ENCODE data around the gene ELAVL4. TPM values are rescaled to one million over a fixed set of nuclear protein-coding genes. Genes with fewer than 3 reads are reported as not detected.

ELAVL4 gene
- total RNA-seq, 1 donor from 2014 or later: not detected

DNA sequence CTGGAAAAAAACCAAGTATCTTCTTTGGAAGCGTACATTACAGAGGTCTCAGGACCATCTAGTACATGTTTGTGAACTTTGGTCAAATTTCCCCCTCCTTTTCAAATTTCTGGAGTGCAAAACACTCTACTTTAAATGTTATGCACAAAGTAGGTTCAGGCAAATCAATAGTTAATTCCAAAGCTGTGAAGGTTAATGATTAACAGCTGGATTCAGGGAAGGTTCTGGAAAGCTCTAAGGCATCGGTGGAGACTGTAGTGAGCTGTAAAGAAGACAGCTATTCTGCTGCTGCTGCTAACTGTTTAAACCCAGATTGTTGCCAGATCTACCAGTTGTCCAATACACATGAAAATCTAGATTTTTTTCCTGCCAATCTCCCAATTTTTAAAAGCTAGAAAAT, 70.9 kb downstream of the ELAVL4 start:
- Mint-ChIP-seq H3K27me3 (ENCODE audit: low read depth) (peaks cover 13% of the 10 kb centered on the region), H3K36me3 (no peaks in the 10 kb centered on the region), H3K9me3 (no peaks in the 10 kb centered on the region), H3K27ac (no peak overlapping the region), H3K4me1 (no peaks in the 10 kb centered on the region), H3K4me3 (no peak overlapping the region)
- TF ChIP-seq, protein P1, sequence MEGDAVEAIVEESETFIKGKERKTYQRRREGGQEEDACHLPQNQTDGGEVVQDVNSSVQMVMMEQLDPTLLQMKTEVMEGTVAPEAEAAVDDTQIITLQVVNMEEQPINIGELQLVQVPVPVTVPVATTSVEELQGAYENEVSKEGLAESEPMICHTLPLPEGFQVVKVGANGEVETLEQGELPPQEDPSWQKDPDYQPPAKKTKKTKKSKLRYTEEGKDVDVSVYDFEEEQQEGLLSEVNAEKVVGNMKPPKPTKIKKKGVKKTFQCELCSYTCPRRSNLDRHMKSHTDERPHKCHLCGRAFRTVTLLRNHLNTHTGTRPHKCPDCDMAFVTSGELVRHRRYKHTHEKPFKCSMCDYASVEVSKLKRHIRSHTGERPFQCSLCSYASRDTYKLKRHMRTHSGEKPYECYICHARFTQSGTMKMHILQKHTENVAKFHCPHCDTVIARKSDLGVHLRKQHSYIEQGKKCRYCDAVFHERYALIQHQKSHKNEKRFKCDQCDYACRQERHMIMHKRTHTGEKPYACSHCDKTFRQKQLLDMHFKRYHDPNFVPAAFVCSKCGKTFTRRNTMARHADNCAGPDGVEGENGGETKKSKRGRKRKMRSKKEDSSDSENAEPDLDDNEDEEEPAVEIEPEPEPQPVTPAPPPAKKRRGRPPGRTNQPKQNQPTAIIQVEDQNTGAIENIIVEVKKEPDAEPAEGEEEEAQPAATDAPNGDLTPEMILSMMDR (IDR thresholded peaks at IDR 0.05; ENCODE audit: unreplicated experiment): no peak
- DNase-seq (ENCODE audit: low spot score in 2 of 2, unreplicated experiment in 2 of 2): no peak

DNA sequence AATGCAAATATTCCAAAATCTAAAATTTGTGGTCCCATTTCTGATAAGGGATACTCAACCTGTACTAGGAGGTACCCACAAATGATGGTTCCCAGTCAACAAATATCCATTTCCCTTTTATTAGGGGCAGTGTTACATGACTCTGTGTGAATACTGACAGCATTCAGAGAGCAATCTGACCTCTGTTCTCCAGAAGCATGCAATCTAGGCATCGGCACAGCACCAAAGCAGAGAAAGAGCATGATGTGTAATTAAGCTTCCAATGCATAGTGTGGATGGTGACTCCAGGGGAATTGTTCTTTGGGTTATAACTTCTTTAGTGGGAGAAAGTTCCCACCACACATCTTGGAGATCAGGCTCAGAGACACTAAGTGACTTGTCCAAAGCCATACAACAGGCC, 71.6 kb downstream of the ELAVL4 start:
- no peak for DNase-seq (ENCODE audit: low spot score in 2 of 2, unreplicated experiment in 2 of 2)
- no peak overlapping the region for H3K27ac Mint-ChIP-seq
- peaks cover 14% of the 10 kb centered on the region for H3K27me3 Mint-ChIP-seq (ENCODE audit: low read depth)
- H3K9me3 Mint-ChIP-seq: no peaks in the 10 kb centered on the region
- H3K4me3 Mint-ChIP-seq: no peak overlapping the region
- TF ChIP-seq, protein P1 (IDR thresholded peaks at IDR 0.05; ENCODE audit: unreplicated experiment): no peak
- no peaks in the 10 kb centered on the region for H3K4me1 Mint-ChIP-seq
- no peaks in the 10 kb centered on the region for H3K36me3 Mint-ChIP-seq

- Mint-ChIP-seq H3K9me3 (no peaks in the 10 kb centered on the region), H3K27me3 (ENCODE audit: low read depth) (peaks cover 11% of the 10 kb centered on the region), H3K4me3 (no peak overlapping the region), H3K4me1 (no peaks in the 10 kb centered on the region), H3K36me3 (no peaks in the 10 kb centered on the region), H3K27ac (no peak overlapping the region)
- no peak for DNase-seq (ENCODE audit: low spot score in 2 of 2, unreplicated experiment in 2 of 2)
- TF ChIP-seq, protein P1 (IDR thresholded peaks at IDR 0.05; ENCODE audit: unreplicated experiment): no peak
These were observed 72.4 kb downstream of the ELAVL4 start for GRCh38 chr1:50181027-50181663.

GRCh38 chr1:50183378-50184133, 74.8 kb downstream of the ELAVL4 start:
- Mint-ChIP-seq H3K27ac (no peak overlapping the region), H3K4me3 (no peak overlapping the region), H3K36me3 (no peaks in the 10 kb centered on the region), H3K4me1 (no peaks in the 10 kb centered on the region), H3K9me3 (no peaks in the 10 kb centered on the region), H3K27me3 (ENCODE audit: low read depth) (peaks cover 8% of the 10 kb centered on the region)
- DNase-seq (ENCODE audit: low spot score in 2 of 2, unreplicated experiment in 2 of 2): no peak
- TF ChIP-seq, protein P1 (IDR thresholded peaks at IDR 0.05; ENCODE audit: unreplicated experiment): no peak

DNA sequence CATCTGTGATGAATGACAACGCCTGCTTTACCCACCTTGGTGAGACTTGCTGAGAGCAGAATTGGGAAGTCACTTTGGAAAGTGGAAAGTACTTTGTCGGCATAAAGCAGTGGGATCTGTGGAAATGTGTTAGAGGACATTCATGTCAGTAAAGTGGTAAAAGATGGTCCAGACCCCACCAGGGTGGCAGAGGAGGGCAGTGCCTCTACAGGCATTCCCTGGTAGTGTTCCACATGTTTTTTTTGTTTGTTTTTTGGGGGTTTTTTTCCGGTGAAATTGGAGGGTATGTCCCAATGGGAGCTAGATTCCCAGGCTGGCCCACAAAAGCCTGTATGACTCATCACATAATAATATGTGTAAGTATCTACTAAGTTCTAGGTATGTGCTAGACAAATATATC, 80.6 kb downstream of the ELAVL4 start:
- no peaks in the 10 kb centered on the region for H3K36me3 Mint-ChIP-seq
- peaks cover 4% of the 10 kb centered on the region for H3K27me3 Mint-ChIP-seq (ENCODE audit: low read depth)
- H3K4me1 Mint-ChIP-seq: no peaks in the 10 kb centered on the region
- DNase-seq (ENCODE audit: low spot score in 2 of 2, unreplicated experiment in 2 of 2): no peak
- H3K27ac Mint-ChIP-seq: no peak overlapping the region
- TF ChIP-seq, protein P1 (IDR thresholded peaks at IDR 0.05; ENCODE audit: unreplicated experiment): no peak
- peaks cover 3% of the 10 kb centered on the region for H3K9me3 Mint-ChIP-seq
- no peak overlapping the region for H3K4me3 Mint-ChIP-seq
